GM12878 (cell line): ENCODE results near the gene LRP1B. TPM values are rescaled to one million over a fixed set of nuclear protein-coding genes. Genes with fewer than 3 reads are reported as not detected.

Source experiments
- ATAC-seq: fragments of 200-7000 bp; cut with Tn5 transposase; 3 replicates; pipeline ENCODE4 v1.9.1; 2020; ENCODE audit warnings: mild to moderate bottlenecking, moderate library complexity
- BruUV-seq: library from RNA; stranded (reverse); fragments of 400-500 nt; replicated peaks from 2 replicates; lab custom pipeline; 2021; lab: Mats Ljungman, UMichigan
- CTCF ChIA-PET: fragments of 300-600 bp; sonication (Branson Sonifier 250); formaldehyde crosslinking; extraction: SDS; loops from one replicate; lab custom pipeline; 2021; ENCODE audit warnings: inconsistent platforms; lab: Yijun Ruan, JAX
- POLR2A ChIA-PET: fragments of 350-600 bp; formaldehyde crosslinking; extraction: SDS; loops from one replicate; lab custom pipeline; 2021; ENCODE audit warnings: inconsistent platforms; lab: Charles Lee
- RAD21 ChIA-PET: fragments of 300-600 bp; sonication (Branson Sonifier 250); formaldehyde crosslinking; loops from one replicate; lab custom pipeline; 2023; ENCODE audit warnings: antibody characterized with exemption; ENCODE audit not compliant: unreplicated experiment; lab: Charles Lee
- SMC1A ChIA-PET: fragments of 300-600 bp; sonication (Branson Sonifier 250); formaldehyde crosslinking; loops from one replicate; lab custom pipeline; 2023; ENCODE audit not compliant: unreplicated experiment, uncharacterized antibody; lab: Charles Lee
- DNase-seq: peaks from one replicate; pipeline ENCODE4 v3.0.0-alpha.2; 2011; ENCODE audit warnings: low read depth, low spot score
- FAIRE-seq: peaks from 3 replicates; lab custom pipeline; 2011; peaks lifted over from hg19 to GRCh38; lab: Jason Lieb, UNC
- H2AFZ ChIP-seq: 2 replicates; pipeline ENCODE4 v1.6.0; 2011; ENCODE audit warnings: low read depth, low read length, control low read depth; ENCODE audit not compliant: control insufficient read depth
- H3K27ac ChIP-seq: 2 replicates; pipeline ENCODE4 v1.5.1; 2011; ENCODE audit warnings: control low read depth; ENCODE audit not compliant: control insufficient read depth, insufficient read depth
- H3K27me3 ChIP-seq, 2 experiments: replicated peaks in 1 of 2; 2 replicates each; pipeline versions ENCODE4 v1.6.0 to v1.6.1; 2011; ENCODE audit warnings: low read length in 1 of 2; ENCODE audit not compliant: control insufficient read depth in 2 of 2, insufficient read depth in 2 of 2
- H3K36me3 ChIP-seq, 2 experiments: 2 replicates each; pipeline ENCODE4 v1.5.1; 2011; ENCODE audit warnings: low read length in 1 of 2; ENCODE audit not compliant: control insufficient read depth in 2 of 2, insufficient read depth in 2 of 2
- H3K4me1 ChIP-seq: 2 replicates; pipeline ENCODE4 v1.6.1; 2011; ENCODE audit warnings: mild to moderate bottlenecking, low read length, moderate library complexity, mixed read lengths; ENCODE audit not compliant: control insufficient read depth, insufficient read depth
- H3K4me2 ChIP-seq: 2 replicates; pipeline ENCODE4 v1.6.0; 2011; ENCODE audit warnings: control low read depth; ENCODE audit not compliant: control insufficient read depth, insufficient read depth
- H3K4me3 ChIP-seq: fragments of 200-600 bp; sonication (generic); 2 replicates; pipeline ENCODE4 v1.5.1; 2016
- H3K79me2 ChIP-seq: 2 replicates; pipeline ENCODE4 v1.6.0; 2011; ENCODE audit warnings: low read length; ENCODE audit not compliant: control insufficient read depth, insufficient read depth
- H3K9ac ChIP-seq: 2 replicates; pipeline ENCODE4 v1.8.0; 2011; ENCODE audit warnings: low read length, control low read depth, mixed read lengths; ENCODE audit not compliant: control insufficient read depth, insufficient read depth
- H3K9me3 ChIP-seq: replicated peaks from 3 replicates; pipeline ENCODE4 v1.5.1; 2011; ENCODE audit warnings: mild to moderate bottlenecking, low read length; ENCODE audit not compliant: control insufficient read depth, insufficient read depth
- H4K20me1 ChIP-seq: 2 replicates; pipeline ENCODE4 v1.6.0; 2011; ENCODE audit not compliant: control insufficient read depth, insufficient read depth
- HCFC1 ChIP-seq: fragments of 150-350 bp; IDR thresholded peaks from 2 replicates; pipeline ENCODE4 v1.6.1; 2014; ENCODE audit warnings: low read length
- NFYA ChIP-seq: IDR thresholded peaks from 2 replicates; pipeline ENCODE4 v1.6.1; 2011; ENCODE audit warnings: low read depth, mild to moderate bottlenecking, low read length, improper control_type of control experiment, borderline replicate concordance
- NFYB ChIP-seq: IDR thresholded peaks from 2 replicates; pipeline ENCODE4 v1.6.1; 2011; ENCODE audit warnings: low read depth, mild to moderate bottlenecking, low read length, improper control_type of control experiment, moderate library complexity; ENCODE audit not compliant: insufficient read depth
- RAD51 ChIP-seq: fragments of 450-650 bp; IDR thresholded peaks from 2 replicates; pipeline ENCODE4 v1.6.1; 2016; ENCODE audit warnings: moderate library complexity, mild to moderate bottlenecking, inconsistent platforms
- SKIL ChIP-seq: fragments of 450-650 bp; IDR thresholded peaks from 2 replicates; pipeline ENCODE4 v1.6.1; 2017; ENCODE audit warnings: mild to moderate bottlenecking, low read depth, inconsistent platforms; ENCODE audit not compliant: poor library complexity, severe bottlenecking
- ZNF687 ChIP-seq: fragments of 450-650 bp; IDR thresholded peaks from 2 replicates; pipeline ENCODE4 v1.6.1; 2017; ENCODE audit warnings: mild to moderate bottlenecking, moderate library complexity
- ZSCAN29 ChIP-seq: fragments of 450-650 bp; IDR thresholded peaks from 2 replicates; pipeline ENCODE4 v1.6.1; 2017; ENCODE audit warnings: mild to moderate bottlenecking, moderate library complexity
- WGBS: methylation state at CpG from one replicate; pipeline ENCODE4 v1.1.6; 2016; ENCODE audit warnings: low lambda C conversion rate; ENCODE audit not compliant: insufficient replicate concordance, insufficient coverage; ENCODE audit errors: missing lambda C conversion rate; 5-methylcytosine and 5-hydroxymethylcytosine counted together
- in situ Hi-C: fragments of 300-500 bp; cut with MboI; formaldehyde crosslinking; loops from 9 replicates; pipeline ENCODE4 v1.14.3; 2018; ENCODE audit warnings: mixed read lengths
- intact Hi-C: fragments of 100-400 bp; cut with micrococcal nuclease; formaldehyde crosslinking; loops from one replicate; pipeline ENCODE4 v1.14.2; 2022; ENCODE audit not compliant: unreplicated experiment
- polyA plus RNA-seq, 11 experiments: library from polyadenylated mRNA; depleted of rRNA in 4 of 11; unstranded in 6 of 11; stranded (reverse) in 5 of 11; fragments of >200 nt; fragmentation: Nextera tagmentation in 4 of 11; fragmentation: Illumina TruSeq in 1 of 11; extraction: Ambion mirVana in 4 of 11; extraction: Trizol in 1 of 11; gene quantifications; 1 replicate in 1 of 11; 2 replicates in 10 of 11; pipeline versions ENCODE4 v1.2.1 to v1.2.3, GENCODE V29; 2011 to 2016; ENCODE audit warnings: inconsistent platforms in 2 of 11, missing spikeins in 2 of 11, low read depth in 1 of 11
- total RNA-seq, 4 experiments: library from RNA; depleted of rRNA in 3 of 4; stranded (reverse); fragments of >200 nt in 3 of 4; fragmentation: Illumina TruSeq in 1 of 4; extraction: Trizol in 1 of 4; gene quantifications; 2 replicates each; pipeline versions ENCODE4 v1.2.1 to v1.2.3, GENCODE V29; 2013 to 2021
- TF ChIP-seq, protein P1 (sequence below): IDR thresholded peaks from 2 replicates; pipeline ENCODE4 v1.6.1; 2012; ENCODE audit warnings: mild to moderate bottlenecking, low read depth, low read length
- TF ChIP-seq, protein P2 (sequence below): fragments of 450-650 bp; IDR thresholded peaks from 2 replicates; pipeline ENCODE4 v1.6.1; 2018; ENCODE audit warnings: mild to moderate bottlenecking, low read depth, moderate library complexity; ENCODE audit not compliant: partially characterized antibody

The LRP1B gene
- total and polyA plus RNA-seq, 10 of the 15 experiments (the other 5 are each of a cell fraction or from before 2014, with no cell fraction given): under 0.01 to 0.06 (median 0.03) TPM; not detected in 5

DNA sequence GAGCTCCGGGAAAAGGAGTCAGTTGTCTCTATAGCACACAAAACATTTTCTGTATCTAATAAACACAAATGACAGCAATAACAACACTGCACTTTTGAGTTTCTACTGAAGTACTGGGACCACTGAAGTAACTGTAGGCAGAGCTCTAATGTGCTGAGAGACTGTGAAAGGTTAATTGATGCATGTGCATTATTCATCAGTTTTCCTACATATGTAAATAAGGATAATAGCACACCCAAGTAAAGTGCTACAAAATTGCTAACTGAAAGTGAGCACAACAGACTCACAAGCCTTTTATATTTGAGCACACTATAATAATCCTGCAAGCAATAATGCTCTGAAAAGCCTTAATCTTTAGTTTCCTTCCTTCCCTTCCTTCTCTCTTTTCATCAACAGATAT, 1051.6 kb downstream of the LRP1B start:
- WGBS: 38% methylated on average over 1 of the region's 1 CpG
- CTCF ChIA-PET: no interaction called here

More for the DNA sequence above, 1051.6 kb downstream of the LRP1B start:
- H4K20me1 ChIP-seq: no peaks in the 10 kb centered on the region
- no TSS peak for BruUV-seq
- intact Hi-C loops (no loop called here), in situ Hi-C loops (no loop called here)
- H3K9me3 ChIP-seq: no peaks in the 10 kb centered on the region
- POLR2A ChIA-PET: no interaction called here
- no peak for TF ChIP-seq NFYB
- no peak for TF ChIP-seq SKIL
- TF ChIP-seq, protein P1, sequence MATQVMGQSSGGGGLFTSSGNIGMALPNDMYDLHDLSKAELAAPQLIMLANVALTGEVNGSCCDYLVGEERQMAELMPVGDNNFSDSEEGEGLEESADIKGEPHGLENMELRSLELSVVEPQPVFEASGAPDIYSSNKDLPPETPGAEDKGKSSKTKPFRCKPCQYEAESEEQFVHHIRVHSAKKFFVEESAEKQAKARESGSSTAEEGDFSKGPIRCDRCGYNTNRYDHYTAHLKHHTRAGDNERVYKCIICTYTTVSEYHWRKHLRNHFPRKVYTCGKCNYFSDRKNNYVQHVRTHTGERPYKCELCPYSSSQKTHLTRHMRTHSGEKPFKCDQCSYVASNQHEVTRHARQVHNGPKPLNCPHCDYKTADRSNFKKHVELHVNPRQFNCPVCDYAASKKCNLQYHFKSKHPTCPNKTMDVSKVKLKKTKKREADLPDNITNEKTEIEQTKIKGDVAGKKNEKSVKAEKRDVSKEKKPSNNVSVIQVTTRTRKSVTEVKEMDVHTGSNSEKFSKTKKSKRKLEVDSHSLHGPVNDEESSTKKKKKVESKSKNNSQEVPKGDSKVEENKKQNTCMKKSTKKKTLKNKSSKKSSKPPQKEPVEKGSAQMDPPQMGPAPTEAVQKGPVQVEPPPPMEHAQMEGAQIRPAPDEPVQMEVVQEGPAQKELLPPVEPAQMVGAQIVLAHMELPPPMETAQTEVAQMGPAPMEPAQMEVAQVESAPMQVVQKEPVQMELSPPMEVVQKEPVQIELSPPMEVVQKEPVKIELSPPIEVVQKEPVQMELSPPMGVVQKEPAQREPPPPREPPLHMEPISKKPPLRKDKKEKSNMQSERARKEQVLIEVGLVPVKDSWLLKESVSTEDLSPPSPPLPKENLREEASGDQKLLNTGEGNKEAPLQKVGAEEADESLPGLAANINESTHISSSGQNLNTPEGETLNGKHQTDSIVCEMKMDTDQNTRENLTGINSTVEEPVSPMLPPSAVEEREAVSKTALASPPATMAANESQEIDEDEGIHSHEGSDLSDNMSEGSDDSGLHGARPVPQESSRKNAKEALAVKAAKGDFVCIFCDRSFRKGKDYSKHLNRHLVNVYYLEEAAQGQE: no peak
- TF ChIP-seq NFYA: no peak
- no peak for TF ChIP-seq RAD51
- no peak for TF ChIP-seq ZNF687
- TF ChIP-seq, protein P2, sequence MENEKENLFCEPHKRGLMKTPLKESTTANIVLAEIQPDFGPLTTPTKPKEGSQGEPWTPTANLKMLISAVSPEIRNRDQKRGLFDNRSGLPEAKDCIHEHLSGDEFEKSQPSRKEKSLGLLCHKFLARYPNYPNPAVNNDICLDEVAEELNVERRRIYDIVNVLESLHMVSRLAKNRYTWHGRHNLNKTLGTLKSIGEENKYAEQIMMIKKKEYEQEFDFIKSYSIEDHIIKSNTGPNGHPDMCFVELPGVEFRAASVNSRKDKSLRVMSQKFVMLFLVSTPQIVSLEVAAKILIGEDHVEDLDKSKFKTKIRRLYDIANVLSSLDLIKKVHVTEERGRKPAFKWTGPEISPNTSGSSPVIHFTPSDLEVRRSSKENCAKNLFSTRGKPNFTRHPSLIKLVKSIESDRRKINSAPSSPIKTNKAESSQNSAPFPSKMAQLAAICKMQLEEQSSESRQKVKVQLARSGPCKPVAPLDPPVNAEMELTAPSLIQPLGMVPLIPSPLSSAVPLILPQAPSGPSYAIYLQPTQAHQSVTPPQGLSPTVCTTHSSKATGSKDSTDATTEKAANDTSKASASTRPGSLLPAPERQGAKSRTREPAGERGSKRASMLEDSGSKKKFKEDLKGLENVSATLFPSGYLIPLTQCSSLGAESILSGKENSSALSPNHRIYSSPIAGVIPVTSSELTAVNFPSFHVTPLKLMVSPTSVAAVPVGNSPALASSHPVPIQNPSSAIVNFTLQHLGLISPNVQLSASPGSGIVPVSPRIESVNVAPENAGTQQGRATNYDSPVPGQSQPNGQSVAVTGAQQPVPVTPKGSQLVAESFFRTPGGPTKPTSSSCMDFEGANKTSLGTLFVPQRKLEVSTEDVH: no peak
- no peak for TF ChIP-seq ZSCAN29
- TF ChIP-seq HCFC1: no peak
- no peak overlapping the region for H3K9ac ChIP-seq
- FAIRE-seq (no peak), DNase-seq (no peak), ATAC-seq (no peak)
- no peaks in the 10 kb centered on the region for H3K4me1 ChIP-seq
- no peaks in the 10 kb centered on the region for H3K36me3 ChIP-seq
- H3K4me2 ChIP-seq: no peak overlapping the region
- RAD21 ChIA-PET: no interaction called here
- no peak overlapping the region for H3K27ac ChIP-seq
- H3K27me3 ChIP-seq: no peaks in the 10 kb centered on the region
- no peak overlapping the region for H3K4me3 ChIP-seq
- SMC1A ChIA-PET: no interaction called here
- no peaks in the 10 kb centered on the region for H3K79me2 ChIP-seq
- no peak overlapping the region for H2AFZ ChIP-seq
